GM12873 (cell line): ENCODE measurements around the gene MORF4L1.

Experiments used
- TF ChIP-seq, protein P1 (sequence below): IDR thresholded peaks from 2 replicates; pipeline ENCODE4 v1.5.1; 2012; ENCODE audit warnings: low read depth, mild to moderate bottlenecking, moderate library complexity, low read length, control low read depth; ENCODE audit not compliant: insufficient read depth; ENCODE audit errors: missing control alignments

MORF4L1 gene

DNA sequence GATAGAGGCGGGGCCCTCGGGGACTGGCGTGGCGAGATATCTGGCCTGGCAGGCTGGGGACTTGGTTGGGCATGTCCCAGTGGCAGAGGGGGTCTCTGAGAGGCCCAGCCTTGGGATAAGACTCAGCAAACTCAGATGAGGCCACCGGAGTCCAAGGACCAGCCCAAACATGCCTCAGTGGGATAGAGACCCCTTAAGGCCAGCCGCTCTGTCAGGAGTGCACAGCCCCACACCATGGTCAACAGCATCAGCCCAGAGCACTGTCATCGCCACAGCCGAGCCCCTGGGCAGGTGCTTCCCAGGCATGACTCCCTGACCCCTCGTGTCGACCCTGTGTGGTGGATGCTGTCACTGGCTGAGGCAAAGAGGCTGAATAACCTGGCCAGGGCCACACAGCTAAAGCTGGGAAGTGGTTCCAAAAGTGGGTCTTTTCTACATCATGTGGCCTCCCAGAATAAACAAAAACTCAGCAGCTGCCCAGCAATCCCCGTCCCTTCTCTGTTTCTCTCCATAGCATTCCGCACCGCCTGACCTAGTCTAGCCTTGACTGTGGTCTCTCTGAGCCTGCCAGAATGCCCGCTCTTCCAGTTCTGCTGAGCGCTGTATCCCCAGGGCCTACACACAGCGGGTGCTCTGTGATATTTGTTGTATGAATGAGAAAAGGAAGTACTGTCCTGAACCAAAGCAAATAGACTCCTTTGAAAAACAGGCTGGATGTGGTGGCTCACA lies 57.0 kb downstream of the MORF4L1 start:
- TF ChIP-seq, protein P1, sequence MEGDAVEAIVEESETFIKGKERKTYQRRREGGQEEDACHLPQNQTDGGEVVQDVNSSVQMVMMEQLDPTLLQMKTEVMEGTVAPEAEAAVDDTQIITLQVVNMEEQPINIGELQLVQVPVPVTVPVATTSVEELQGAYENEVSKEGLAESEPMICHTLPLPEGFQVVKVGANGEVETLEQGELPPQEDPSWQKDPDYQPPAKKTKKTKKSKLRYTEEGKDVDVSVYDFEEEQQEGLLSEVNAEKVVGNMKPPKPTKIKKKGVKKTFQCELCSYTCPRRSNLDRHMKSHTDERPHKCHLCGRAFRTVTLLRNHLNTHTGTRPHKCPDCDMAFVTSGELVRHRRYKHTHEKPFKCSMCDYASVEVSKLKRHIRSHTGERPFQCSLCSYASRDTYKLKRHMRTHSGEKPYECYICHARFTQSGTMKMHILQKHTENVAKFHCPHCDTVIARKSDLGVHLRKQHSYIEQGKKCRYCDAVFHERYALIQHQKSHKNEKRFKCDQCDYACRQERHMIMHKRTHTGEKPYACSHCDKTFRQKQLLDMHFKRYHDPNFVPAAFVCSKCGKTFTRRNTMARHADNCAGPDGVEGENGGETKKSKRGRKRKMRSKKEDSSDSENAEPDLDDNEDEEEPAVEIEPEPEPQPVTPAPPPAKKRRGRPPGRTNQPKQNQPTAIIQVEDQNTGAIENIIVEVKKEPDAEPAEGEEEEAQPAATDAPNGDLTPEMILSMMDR = no peak

DNA sequence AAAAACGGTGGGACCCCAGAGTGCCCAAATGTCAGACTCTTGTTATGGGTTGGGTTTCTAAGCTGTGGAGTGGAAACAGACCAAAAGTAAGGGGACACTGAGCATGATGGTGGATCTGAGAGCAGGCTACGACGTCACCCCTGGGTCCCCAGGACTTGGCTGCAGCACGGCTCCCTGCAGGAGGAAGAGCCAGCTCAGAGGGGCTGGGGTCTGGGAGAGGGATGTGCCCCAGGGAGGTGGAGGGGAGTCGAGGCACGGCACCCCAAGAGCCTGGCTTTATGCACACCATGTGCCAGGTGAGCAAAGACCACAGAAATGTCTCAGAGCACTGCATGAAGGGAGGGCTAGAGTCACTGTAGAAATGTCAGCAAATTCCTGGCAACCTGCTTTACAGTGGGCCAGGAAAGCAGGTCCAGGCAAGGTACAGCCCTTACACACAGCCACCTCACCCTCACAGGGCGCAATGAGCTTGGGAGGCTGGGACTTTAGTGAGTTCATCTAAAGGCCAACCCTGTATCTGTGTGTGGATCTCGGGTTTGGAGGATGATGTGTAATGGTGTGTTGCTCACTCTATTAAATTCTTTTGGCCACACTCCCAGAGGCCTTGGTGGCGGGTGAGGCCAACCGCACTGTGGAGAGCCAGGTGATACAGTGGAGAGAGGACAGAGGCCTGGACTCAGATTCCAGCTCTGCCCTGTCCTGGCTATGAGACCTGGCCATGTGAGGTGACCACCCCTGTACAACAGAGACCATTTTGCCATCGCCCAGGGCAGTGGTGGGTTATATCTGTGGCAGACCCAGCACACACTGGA lies 58.1 kb downstream of the MORF4L1 start:
- TF ChIP-seq, protein P1 = no peak

DNA sequence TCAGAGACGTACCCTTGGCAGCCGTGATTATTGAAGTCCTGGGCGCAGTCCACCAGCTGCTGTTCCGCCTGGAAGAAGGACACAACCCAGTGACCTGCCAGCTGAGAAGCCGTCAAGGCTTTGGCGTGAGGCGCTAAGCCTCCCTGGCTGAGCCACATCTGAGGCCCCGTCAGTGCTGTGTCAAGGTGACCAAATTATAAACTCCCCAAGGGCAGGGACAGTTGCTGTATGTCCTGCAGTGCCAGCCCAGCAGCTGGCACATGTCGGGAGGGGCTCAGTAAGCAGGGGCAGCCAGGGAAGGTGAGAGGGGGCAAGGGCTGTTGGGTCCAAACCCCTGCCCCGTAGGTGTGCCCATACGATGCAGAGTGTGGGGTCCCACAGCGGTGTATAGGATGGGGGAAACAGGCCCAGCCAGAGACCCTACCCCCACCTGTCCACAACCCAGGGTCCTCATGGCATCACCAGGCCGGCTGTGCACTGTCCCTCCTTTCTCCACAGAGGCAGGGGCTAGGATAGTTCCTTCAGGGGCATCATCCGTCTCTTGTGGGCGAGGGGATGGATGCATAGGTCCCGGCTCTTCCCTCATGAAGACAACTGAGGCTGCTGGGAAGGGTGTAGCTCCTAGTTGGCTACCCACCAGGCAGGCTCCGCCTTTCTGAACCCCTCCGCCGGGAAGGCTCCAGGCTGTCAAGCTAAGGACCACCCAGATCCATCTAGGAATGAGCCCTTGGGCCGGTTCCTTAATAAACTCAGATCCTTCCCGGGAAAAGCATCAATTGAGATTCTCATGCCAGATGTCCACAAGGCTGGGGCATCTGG lies 59.0 kb downstream of the MORF4L1 start:
- TF ChIP-seq, protein P1 = no peak

DNA sequence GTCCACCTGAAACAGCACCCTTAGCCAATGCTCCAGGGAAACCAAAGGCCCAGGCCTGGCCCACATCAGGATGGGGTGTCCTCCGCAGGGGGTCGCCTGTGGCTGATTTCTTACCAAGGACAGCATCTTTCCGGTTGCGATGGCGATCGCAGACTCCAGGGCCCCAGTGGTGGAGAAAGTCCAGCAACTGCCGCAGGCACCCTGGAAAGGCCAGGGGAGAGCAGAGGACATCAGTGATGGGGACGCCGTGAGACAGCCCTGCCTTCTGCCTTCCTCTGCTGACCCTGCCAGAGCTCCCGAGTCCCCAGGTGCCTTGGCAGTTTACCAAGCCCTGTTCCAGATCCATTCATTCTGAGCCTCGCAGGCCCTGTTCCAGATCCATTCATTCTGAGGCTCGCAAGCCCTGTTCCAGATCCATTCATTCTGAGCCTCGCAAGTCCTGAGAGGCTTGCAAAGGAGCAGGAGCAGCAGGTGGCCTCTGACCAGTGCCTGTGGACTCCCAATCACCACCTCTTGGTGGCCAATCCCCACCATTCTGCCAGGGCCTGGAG lies 59.6 kb downstream of the MORF4L1 start:
- TF ChIP-seq, protein P1 = no peak

DNA sequence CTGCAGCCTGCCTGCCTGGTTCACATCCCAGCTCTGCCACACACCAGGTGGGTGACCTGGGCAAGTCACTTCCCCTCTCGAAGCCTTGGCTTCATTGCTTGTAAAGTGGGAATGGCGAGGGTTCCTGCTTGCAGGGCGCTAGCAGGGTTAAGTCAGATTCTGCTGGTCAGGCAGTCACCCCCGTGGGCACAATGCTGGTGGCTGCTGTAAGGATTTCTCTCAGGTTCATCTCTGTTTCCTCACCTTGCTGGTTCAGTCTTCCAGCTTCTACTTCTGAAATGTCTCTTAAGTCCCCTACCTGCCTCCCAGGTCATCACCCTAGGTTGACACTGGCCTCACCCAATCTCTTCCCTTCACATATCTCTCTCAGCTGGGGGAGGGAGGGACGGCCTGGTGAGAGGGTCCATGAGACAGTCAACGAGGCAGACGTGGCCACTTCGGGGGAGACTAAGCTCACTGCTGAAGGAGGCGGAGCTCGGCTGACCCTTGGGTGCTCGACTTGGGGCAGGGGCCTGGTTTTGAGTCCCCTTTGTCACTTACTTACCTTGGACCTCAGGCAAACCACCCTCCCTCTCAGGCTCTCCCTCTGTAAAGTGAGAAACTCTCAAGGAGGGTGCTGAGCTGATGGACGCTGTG lies 60.6 kb downstream of the MORF4L1 start:
- TF ChIP-seq, protein P1 = no peak

DNA sequence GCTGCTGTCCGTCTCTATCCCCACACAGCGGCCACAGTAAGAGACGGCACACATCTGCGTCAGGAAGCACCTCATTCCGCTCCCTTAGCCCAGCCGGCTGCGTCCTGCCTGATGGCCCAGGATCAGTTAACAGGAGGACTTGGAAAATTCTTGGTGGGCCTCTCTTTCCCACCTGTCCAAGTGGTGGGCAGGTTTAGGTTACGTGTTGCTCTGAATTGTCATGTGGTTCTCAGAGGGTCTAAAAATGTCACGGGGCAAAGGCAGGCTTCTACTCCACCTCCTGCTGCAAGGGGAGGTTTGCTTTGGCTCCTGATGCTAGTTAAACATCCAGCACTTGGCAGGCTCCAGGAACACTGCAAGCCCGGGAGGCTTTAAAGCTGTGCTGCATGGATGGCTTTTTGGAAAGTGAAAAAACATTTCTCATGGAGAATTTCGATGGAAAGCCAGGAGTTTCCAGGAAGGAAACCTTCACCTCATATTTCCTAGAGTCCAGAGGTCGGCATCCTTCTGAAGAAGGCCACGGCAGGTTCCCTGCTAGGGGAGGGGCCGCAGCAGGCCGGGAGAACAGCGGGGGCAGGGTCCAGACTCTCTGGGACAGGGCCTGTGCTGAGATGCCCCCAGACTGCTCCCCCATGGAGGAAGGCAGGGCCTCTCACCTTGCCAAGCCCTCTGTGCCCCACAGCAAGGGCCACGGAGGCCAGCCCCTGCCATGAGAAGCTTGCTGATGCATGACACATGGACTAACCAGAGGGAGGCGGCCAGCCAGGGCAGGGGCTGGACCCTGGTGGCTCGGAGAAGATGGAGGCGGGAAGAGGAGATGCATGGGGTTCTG lies 61.3 kb downstream of the MORF4L1 start:
- TF ChIP-seq, protein P1 = no peak
